Suprapubic skin (tissue), 4 donors: ENCODE data around the gene PCDH12. TPM values are rescaled to one million over a fixed set of nuclear protein-coding genes. Genes with fewer than 3 reads are reported as not detected.

Source experiments
- DNase-seq, 2 donors: peaks; one replicate each; pipeline ENCODE4 v3.0.0-alpha.2; 2019; ENCODE audit warnings: low spot score in 2 of 2
- H3K27ac ChIP-seq: fragments of 200-600 bp; sonication (generic); one replicate; pipeline ENCODE4 v1.5.1; 2019
- H3K27me3 ChIP-seq: fragments of 200-600 bp; sonication (generic); one replicate; pipeline ENCODE4 v1.5.1; 2019
- H3K36me3 ChIP-seq: fragments of 200-600 bp; sonication (generic); one replicate; pipeline ENCODE4 v1.5.1; 2019
- H3K4me1 ChIP-seq: fragments of 200-600 bp; sonication (generic); one replicate; pipeline ENCODE4 v1.5.1; 2019
- H3K4me3 ChIP-seq: fragments of 200-600 bp; sonication (generic); one replicate; pipeline ENCODE4 v1.5.1; 2019; ENCODE audit warnings: mild to moderate bottlenecking
- H3K9me3 ChIP-seq: fragments of 200-600 bp; sonication (generic); one replicate; pipeline ENCODE4 v1.5.1; 2019
- CTCF ChIP-seq, 2 donors: fragments of 200-600 bp in 1 of 2; fragments of 450-650 bp in 1 of 2; sonication (generic) in 1 of 2; IDR thresholded peaks; one replicate each; pipeline ENCODE4 v1.5.1; 2016 to 2019; ENCODE audit warnings: antibody characterized with exemption in 2 of 2, mild to moderate bottlenecking in 1 of 2, moderate library complexity in 1 of 2
- EP300 ChIP-seq: sonication (generic); formaldehyde crosslinking; IDR thresholded peaks from one replicate; pipeline ENCODE4 v1.6.1; 2017; ENCODE audit warnings: antibody characterized with exemption
- POLR2A ChIP-seq, 2 donors: fragments of 450-650 bp; IDR thresholded peaks; one replicate each; pipeline ENCODE4 v1.6.1; 2017; ENCODE audit warnings: antibody characterized with exemption in 2 of 2, mild to moderate bottlenecking in 2 of 2, moderate library complexity in 2 of 2
- POLR2AphosphoS5 ChIP-seq, 3 donors: sonication (generic); formaldehyde crosslinking; IDR thresholded peaks; one replicate each; pipeline ENCODE4 v1.6.1; 2017; ENCODE audit warnings: antibody characterized with exemption in 3 of 3
- WGBS: methylation state at CpG from one replicate; pipeline ENCODE4 v1.1.5; 2018; 5-methylcytosine and 5-hydroxymethylcytosine counted together
- total RNA-seq, 4 donors: library from RNA; depleted of rRNA; stranded (reverse); fragments of >200 nt; gene quantifications; one replicate each; pipeline ENCODE4 v1.1.0, GENCODE V29; 2016

The PCDH12 gene
- total RNA-seq, 4 donors from 2014 or later: 0.44 to 2.0 (median 0.82) TPM

GRCh38 chr5:141960018-141960417 is 2.0 kb upstream of the PCDH12 start:
- Histone ChIP-seq H3K4me1 (peaks cover 24% of the 10 kb centered on the region), H3K27me3 (no peaks in the 10 kb centered on the region), H3K36me3 (no peaks in the 10 kb centered on the region), H3K27ac (no peak overlapping the region), H3K4me3 (no peak overlapping the region), H3K9me3 (no peaks in the 10 kb centered on the region)
- no peak for DNase-seq
- 71% methylated on average over 10 of the region's 10 CpGs for whole genome bisulfite sequencing
- no peak for TF ChIP-seq POLR2A (IDR thresholded peaks at IDR 0.05)
- TF ChIP-seq EP300: no peak
- no peak for TF ChIP-seq POLR2AphosphoS5 (IDR thresholded peaks at IDR 0.05)
- TF ChIP-seq CTCF (IDR thresholded peaks at IDR 0.05): no peak

- Histone ChIP-seq H3K4me3 (no peak overlapping the region), H3K36me3 (no peaks in the 10 kb centered on the region), H3K4me1 (peaks cover 24% of the 10 kb centered on the region), H3K27me3 (no peaks in the 10 kb centered on the region), H3K27ac (no peak overlapping the region), H3K9me3 (no peaks in the 10 kb centered on the region)
- TF ChIP-seq POLR2AphosphoS5 (IDR thresholded peaks at IDR 0.05): no peak
- WGBS: 57% methylated on average over 8 of the region's 8 CpGs
- no peak for DNase-seq
Measured at GRCh38 chr5:141958546-141959172, 657 bp upstream of the PCDH12 start.

GRCh38 chr5:141957367-141957996 is 520 bp downstream of the PCDH12 start:
- Histone ChIP-seq H3K4me1 (peaks cover 24% of the 10 kb centered on the region), H3K27me3 (no peaks in the 10 kb centered on the region), H3K27ac (no peak overlapping the region), H3K36me3 (no peaks in the 10 kb centered on the region), H3K4me3 (peak overlapping the region; percentile 10), H3K9me3 (no peaks in the 10 kb centered on the region)
- 53% methylated on average over 11 of the region's 16 CpGs for WGBS
- no peak for DNase-seq
- no peak for TF ChIP-seq EP300
- no peak for TF ChIP-seq POLR2AphosphoS5 (IDR thresholded peaks at IDR 0.05)
- TF ChIP-seq CTCF (IDR thresholded peaks at IDR 0.05): no peak

DNA sequence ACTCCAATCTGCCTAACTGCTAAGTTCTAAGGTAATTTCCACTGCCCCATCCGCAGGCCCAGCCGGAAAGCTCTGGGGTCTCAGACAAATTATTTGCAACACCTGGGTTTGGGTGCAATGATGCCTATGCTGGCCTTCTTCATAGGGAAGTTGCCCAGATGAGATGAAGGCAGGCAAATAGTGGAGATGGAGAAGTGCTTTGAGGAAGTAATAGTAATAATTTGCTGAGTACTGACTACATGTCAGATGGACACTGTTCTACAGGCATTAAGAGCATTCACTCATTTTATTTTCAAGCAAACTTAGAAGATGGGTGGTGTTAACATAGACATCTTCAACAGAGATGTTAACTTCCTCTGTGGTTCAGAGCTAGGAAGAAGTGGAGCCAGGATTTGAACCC is 3.8 kb downstream of the PCDH12 start:
- no peaks in the 10 kb centered on the region for H3K27me3 ChIP-seq
- H3K4me1 ChIP-seq: peaks cover 13% of the 10 kb centered on the region
- H3K4me3 ChIP-seq: no peak overlapping the region
- no peaks in the 10 kb centered on the region for H3K36me3 ChIP-seq
- TF ChIP-seq CTCF (IDR thresholded peaks at IDR 0.05) (no peak), POLR2A (IDR thresholded peaks at IDR 0.05) (no peak), EP300 (no peak), POLR2AphosphoS5 (IDR thresholded peaks at IDR 0.05) (no peak)
- H3K9me3 ChIP-seq: no peaks in the 10 kb centered on the region
- no peak overlapping the region for H3K27ac ChIP-seq
- WGBS: 89% methylated on average over 2 of the region's 2 CpGs
- no peak for DNase-seq

DNA sequence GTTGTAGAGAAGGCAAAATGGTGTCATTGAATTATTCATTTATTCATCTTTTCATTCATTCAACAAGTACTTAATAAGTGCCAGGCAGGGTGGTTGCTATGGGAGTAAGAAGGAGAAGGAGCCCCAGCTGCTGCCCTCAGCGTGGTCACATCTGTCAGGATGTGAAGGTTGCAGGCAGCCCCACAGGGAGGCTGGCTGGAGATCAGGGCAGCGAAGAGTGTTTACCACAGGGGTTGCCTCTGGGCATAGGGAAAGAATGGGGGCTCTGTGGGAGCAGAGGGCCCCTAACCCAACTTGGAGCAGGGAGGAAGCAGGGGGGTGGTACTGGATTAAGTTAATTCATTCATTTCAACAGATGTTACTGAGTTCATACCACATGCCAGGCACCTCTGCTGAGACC is 6.0 kb downstream of the PCDH12 start:
- H3K4me3 ChIP-seq: no peak overlapping the region
- DNase-seq: no peak
- WGBS: 85% methylated on average over 2 of the region's 2 CpGs
- no peaks in the 10 kb centered on the region for H3K27me3 ChIP-seq
- no peak overlapping the region for H3K27ac ChIP-seq
- no peaks in the 10 kb centered on the region for H3K9me3 ChIP-seq
- no peaks in the 10 kb centered on the region for H3K4me1 ChIP-seq
- TF ChIP-seq POLR2AphosphoS5 (IDR thresholded peaks at IDR 0.05) (no peak), POLR2A (IDR thresholded peaks at IDR 0.05) (no peak), CTCF (IDR thresholded peaks at IDR 0.05) (no peak)
- H3K36me3 ChIP-seq: no peaks in the 10 kb centered on the region
